Measurements from ENCODE around the gene LTBP4.

The LTBP4 gene

GRCh38 chr19:40625406-40626120 lies 24.4 kb downstream of the LTBP4 start:
- no peak for DNase-seq (ENCODE audit: insufficient read length, low spot score)
- peak; percentile 5 for FAIRE-seq
- no peak for TF ChIP-seq PAX5 (IDR thresholded peaks at IDR 0.05; ENCODE audit: insufficient read depth, low read length, severe bottlenecking)
- TF ChIP-seq POLR2A (IDR thresholded peaks at IDR 0.05; ENCODE audit: low read depth, low read length), result no peak
- no peak for TF ChIP-seq SPI1 (IDR thresholded peaks at IDR 0.05; ENCODE audit: low read depth, low read length)
- no peak for TF ChIP-seq POU2F2 (IDR thresholded peaks at IDR 0.05; ENCODE audit: low read depth, low read length)
- TF ChIP-seq TAF1 (IDR thresholded peaks at IDR 0.05; ENCODE audit: low read depth, low read length), result no peak
- no peak for TF ChIP-seq POLR2AphosphoS5 (IDR thresholded peaks at IDR 0.05; ENCODE audit: low read depth, low read length)

- DNase-seq (ENCODE audit: insufficient read length, low spot score) (no peak), FAIRE-seq (no peak)
- no peak for TF ChIP-seq POLR2AphosphoS5 (IDR thresholded peaks at IDR 0.05; ENCODE audit: low read depth, low read length)
- TF ChIP-seq TAF1 (IDR thresholded peaks at IDR 0.05; ENCODE audit: low read depth, low read length), result no peak
- TF ChIP-seq PAX5 (IDR thresholded peaks at IDR 0.05; ENCODE audit: insufficient read depth, low read length, severe bottlenecking), result no peak
- no peak for TF ChIP-seq POU2F2 (IDR thresholded peaks at IDR 0.05; ENCODE audit: low read depth, low read length)
- TF ChIP-seq SPI1 (IDR thresholded peaks at IDR 0.05; ENCODE audit: low read depth, low read length), result no peak
- TF ChIP-seq POLR2A (IDR thresholded peaks at IDR 0.05; ENCODE audit: low read depth, low read length), result no peak
Observed at GRCh38 chr19:40626918-40627317, 25.7 kb downstream of the LTBP4 start.

GRCh38 chr19:40627486-40628279 lies 26.5 kb downstream of the LTBP4 start:
- DNase-seq (ENCODE audit: insufficient read length, low spot score) (no peak), FAIRE-seq (no peak)
- TF ChIP-seq PAX5 (IDR thresholded peaks at IDR 0.05; ENCODE audit: insufficient read depth, low read length, severe bottlenecking), result no peak
- TF ChIP-seq POLR2AphosphoS5 (IDR thresholded peaks at IDR 0.05; ENCODE audit: low read depth, low read length), result no peak
- TF ChIP-seq TAF1 (IDR thresholded peaks at IDR 0.05; ENCODE audit: low read depth, low read length), result no peak
- no peak for TF ChIP-seq POU2F2 (IDR thresholded peaks at IDR 0.05; ENCODE audit: low read depth, low read length)
- no peak for TF ChIP-seq POLR2A (IDR thresholded peaks at IDR 0.05; ENCODE audit: low read depth, low read length)
- no peak for TF ChIP-seq SPI1 (IDR thresholded peaks at IDR 0.05; ENCODE audit: low read depth, low read length)

GRCh38 chr19:40629346-40629745 lies 28.2 kb downstream of the LTBP4 start:
- FAIRE-seq, result no peak
- no peak for TF ChIP-seq PAX5 (IDR thresholded peaks at IDR 0.05; ENCODE audit: insufficient read depth, low read length, severe bottlenecking)
- DNase-seq (ENCODE audit: insufficient read length, low spot score), result no peak

- no peak for TF ChIP-seq POLR2AphosphoS5 (IDR thresholded peaks at IDR 0.05; ENCODE audit: low read depth, low read length)
- TF ChIP-seq TAF1 (IDR thresholded peaks at IDR 0.05; ENCODE audit: low read depth, low read length), result no peak
- no peak for TF ChIP-seq PAX5 (IDR thresholded peaks at IDR 0.05; ENCODE audit: insufficient read depth, low read length, severe bottlenecking)
- no peak for TF ChIP-seq POU2F2 (IDR thresholded peaks at IDR 0.05; ENCODE audit: low read depth, low read length)
- no peak for TF ChIP-seq SPI1 (IDR thresholded peaks at IDR 0.05; ENCODE audit: low read depth, low read length)
- no peak for TF ChIP-seq POLR2A (IDR thresholded peaks at IDR 0.05; ENCODE audit: low read depth, low read length)
- DNase-seq (ENCODE audit: insufficient read length, low spot score) (no peak), FAIRE-seq (no peak)
Observed at GRCh38 chr19:40630571-40631160, 29.5 kb downstream of the LTBP4 start.

DNA sequence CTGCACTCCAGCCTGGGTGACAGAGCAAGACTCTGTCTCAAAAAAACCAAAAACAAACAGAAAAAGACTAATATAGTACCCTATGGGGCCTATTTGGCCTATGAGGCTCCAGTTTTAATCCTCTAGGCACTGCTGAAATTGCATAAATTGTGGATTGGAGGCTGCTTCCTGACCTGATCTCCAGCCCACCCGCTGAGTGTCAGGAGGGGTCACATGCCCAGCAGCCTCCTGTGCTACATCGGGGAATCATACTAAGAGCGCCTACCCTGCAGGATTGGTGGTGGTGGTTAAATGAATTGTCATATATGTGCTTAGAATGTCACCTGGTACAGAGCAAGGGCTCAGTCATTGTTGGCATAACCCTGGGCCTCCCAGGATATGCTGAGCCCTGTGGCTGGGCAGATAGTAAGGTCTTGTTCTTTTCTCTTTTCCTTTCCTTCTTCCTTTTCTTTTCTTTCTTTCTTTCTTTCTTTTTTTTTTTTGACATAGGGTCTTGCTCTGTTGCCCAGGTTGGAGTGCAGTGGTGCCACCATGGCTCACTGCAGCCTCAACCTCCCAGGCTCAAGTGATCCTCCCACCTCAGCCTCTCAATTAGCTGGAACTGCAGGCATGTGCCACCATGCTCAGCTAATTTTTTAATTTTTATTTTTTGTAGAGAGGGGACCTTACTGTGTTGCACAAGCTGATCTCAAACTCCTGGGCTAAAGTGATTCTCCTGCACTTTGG lies 31.3 kb downstream of the LTBP4 start:
- FAIRE-seq (no peak), DNase-seq (ENCODE audit: insufficient read length, low spot score) (no peak)
- TF ChIP-seq TAF1 (IDR thresholded peaks at IDR 0.05; ENCODE audit: low read depth, low read length) (no peak), SPI1 (IDR thresholded peaks at IDR 0.05; ENCODE audit: low read depth, low read length) (no peak), POLR2A (IDR thresholded peaks at IDR 0.05; ENCODE audit: low read depth, low read length) (no peak), POU2F2 (IDR thresholded peaks at IDR 0.05; ENCODE audit: low read depth, low read length) (no peak), POLR2AphosphoS5 (IDR thresholded peaks at IDR 0.05; ENCODE audit: low read depth, low read length) (no peak), PAX5 (IDR thresholded peaks at IDR 0.05; ENCODE audit: insufficient read depth, low read length, severe bottlenecking) (no peak)

- DNase-seq (ENCODE audit: insufficient read length, low spot score) (no peak), FAIRE-seq (no peak)
- TF ChIP-seq POU2F2 (IDR thresholded peaks at IDR 0.05; ENCODE audit: low read depth, low read length) (no peak), PAX5 (IDR thresholded peaks at IDR 0.05; ENCODE audit: insufficient read depth, low read length, severe bottlenecking) (no peak), POLR2AphosphoS5 (IDR thresholded peaks at IDR 0.05; ENCODE audit: low read depth, low read length) (no peak), SPI1 (IDR thresholded peaks at IDR 0.05; ENCODE audit: low read depth, low read length) (no peak), POLR2A (IDR thresholded peaks at IDR 0.05; ENCODE audit: low read depth, low read length) (no peak)
Observed at GRCh38 chr19:40633207-40633606, 32.0 kb downstream of the LTBP4 start.

GRCh38 chr19:40638327-40638726 lies 37.2 kb downstream of the LTBP4 start:
- TF ChIP-seq POLR2AphosphoS5 (IDR thresholded peaks at IDR 0.05; ENCODE audit: low read depth, low read length) (no peak), POLR2A (IDR thresholded peaks at IDR 0.05; ENCODE audit: low read depth, low read length) (no peak), TAF1 (IDR thresholded peaks at IDR 0.05; ENCODE audit: low read depth, low read length) (no peak), POU2F2 (IDR thresholded peaks at IDR 0.05; ENCODE audit: low read depth, low read length) (no peak), PAX5 (IDR thresholded peaks at IDR 0.05; ENCODE audit: insufficient read depth, low read length, severe bottlenecking) (no peak), SPI1 (IDR thresholded peaks at IDR 0.05; ENCODE audit: low read depth, low read length) (no peak)
- FAIRE-seq (no peak), DNase-seq (ENCODE audit: insufficient read length, low spot score) (no peak)

GRCh38 chr19:40639638-40639982 lies 38.4 kb downstream of the LTBP4 start:
- DNase-seq (ENCODE audit: insufficient read length, low spot score) (no peak), FAIRE-seq (no peak)
- no peak for TF ChIP-seq POLR2AphosphoS5 (IDR thresholded peaks at IDR 0.05; ENCODE audit: low read depth, low read length)
- TF ChIP-seq PAX5 (IDR thresholded peaks at IDR 0.05; ENCODE audit: insufficient read depth, low read length, severe bottlenecking), result no peak
- no peak for TF ChIP-seq SPI1 (IDR thresholded peaks at IDR 0.05; ENCODE audit: low read depth, low read length)
- no peak for TF ChIP-seq POU2F2 (IDR thresholded peaks at IDR 0.05; ENCODE audit: low read depth, low read length)
- TF ChIP-seq POLR2A (IDR thresholded peaks at IDR 0.05; ENCODE audit: low read depth, low read length), result no peak
